Fibroblast of peridontal ligament (primary cell): Measurements from ENCODE around the gene CDH4.
"Not testable (repeated sequence)": the region's sequence is repeated elsewhere in the genome, so short reads cannot be mapped to it uniquely, and the experiment has no call there.

Experiments
- DNase-seq: peaks from one replicate; pipeline ENCODE4 v3.0.0-alpha.2; 2010; ENCODE audit errors: extremely low read depth

CDH4 gene

GRCh38 chr20:61253640-61254511 lies 1.8 kb downstream of the CDH4 start:
- DNase-seq: no peak

DNA sequence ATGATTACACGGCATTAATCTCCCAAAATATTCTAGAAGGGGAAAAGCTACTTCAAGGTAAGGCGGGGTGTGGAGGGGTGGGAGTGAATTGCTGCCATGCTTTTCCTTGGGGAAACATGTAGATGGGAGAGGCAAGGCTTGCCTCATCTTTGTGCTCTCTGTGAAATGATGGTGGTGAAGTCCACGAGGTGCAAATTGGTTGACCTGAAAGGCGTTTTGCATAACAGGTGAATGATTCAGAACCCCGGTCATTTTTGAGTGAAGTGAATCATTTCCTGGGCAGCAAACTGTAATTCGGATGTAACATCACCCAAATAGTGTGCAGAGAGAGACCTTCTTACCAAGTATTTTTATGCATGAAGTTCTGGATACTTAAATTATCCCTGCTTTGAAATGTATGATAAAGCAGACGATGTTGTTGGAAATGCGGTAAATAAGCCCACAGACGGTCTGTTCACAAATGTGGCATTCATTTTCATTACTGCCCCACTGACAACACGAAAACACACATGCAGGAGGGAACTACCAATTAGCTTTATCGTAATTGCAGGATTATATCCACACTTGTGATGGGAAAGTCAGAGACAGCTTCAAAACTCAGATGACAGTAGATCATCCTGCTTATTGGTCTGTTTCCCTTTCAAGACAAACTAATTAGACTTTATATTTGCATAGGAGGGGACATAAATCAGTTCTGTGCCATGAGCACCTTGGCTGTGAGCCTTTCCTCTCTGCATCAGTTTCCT lies 3.0 kb downstream of the CDH4 start:
- DNase-seq: no peak

DNA sequence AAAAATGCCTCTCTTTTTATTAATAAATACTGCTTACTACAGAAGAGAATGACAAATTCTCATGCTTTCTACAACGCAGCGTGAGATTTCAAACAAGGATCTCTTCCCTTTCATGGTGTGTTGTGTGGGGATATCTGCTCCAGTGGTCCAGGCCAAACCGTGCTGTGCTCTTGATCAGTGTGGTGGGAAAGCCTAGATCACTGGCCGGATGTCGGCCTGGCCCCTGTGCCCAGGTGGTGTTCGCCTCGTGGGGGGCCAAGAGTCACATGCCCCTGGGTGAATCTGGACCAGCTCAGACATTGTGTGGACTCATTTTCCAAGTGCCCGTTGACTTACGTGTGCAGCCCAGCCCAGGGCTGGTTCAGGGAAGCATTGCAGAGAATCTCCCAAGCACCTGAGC lies 4.3 kb downstream of the CDH4 start:
- DNase-seq: no peak

DNA sequence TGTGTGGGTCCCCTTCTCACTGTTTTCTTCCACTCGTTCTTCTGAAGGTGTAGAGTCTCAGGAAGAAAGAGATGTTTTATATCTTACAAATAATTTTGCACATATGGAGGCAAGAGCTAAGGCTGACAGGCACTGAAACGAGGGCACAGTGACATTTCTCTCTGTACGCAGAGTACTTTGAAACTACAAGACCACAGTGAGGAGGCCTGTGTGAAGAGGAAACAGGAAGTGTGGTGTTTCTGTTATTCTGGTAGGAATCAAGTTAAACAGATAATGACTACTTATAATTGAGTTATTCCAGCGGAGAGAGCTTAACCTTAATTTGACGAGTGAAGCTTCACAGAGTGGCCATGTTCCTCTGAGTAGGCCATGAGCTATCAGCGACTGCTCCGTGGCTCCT lies 4.8 kb downstream of the CDH4 start:
- DNase-seq: no peak

- DNase-seq: no peak
These were observed 5.5 kb downstream of the CDH4 start for GRCh38 chr20:61257611-61258010.

DNA sequence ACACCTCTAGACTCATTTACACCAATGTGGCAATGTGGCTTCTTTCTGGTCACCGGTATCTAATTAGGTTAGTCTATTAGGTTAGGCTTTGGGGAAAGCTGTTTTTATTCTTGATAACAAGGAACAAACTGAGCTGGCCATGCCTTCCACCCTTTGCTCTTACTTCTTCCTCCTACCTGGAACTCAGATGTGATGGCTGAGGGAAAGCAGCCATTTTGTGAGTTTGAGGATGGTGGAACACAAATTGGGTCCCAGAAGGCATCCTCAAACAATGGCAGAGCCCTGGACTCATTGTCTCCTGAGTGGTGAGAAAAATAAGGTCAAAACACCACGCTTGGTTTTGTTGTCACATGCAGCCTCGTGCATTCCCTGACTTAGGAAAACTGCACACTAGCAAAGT lies 7.7 kb downstream of the CDH4 start:
- DNase-seq: no peak

DNA sequence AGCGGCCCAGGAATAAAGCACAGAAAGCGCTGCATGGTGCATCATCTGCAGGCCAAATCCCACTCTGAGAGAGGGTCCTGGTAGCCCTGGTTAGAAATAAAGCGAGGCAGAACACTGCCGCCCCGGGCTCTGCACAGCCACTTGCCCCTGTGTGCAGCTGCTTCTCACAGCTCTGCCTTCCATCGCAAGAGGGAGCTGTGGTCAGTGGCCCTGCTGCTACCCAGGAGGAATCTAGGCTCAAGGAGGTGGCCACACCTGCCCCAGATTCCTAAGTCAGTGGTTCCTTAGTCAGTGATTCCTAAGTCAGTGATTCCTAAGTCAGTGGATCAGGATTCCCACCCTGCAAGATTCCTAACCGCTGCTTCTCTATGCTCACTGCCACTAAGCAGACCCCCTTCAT lies 8.8 kb downstream of the CDH4 start:
- no peak for DNase-seq

GRCh38 chr20:61262036-61262435 lies 10.0 kb downstream of the CDH4 start:
- no peak for DNase-seq

DNA sequence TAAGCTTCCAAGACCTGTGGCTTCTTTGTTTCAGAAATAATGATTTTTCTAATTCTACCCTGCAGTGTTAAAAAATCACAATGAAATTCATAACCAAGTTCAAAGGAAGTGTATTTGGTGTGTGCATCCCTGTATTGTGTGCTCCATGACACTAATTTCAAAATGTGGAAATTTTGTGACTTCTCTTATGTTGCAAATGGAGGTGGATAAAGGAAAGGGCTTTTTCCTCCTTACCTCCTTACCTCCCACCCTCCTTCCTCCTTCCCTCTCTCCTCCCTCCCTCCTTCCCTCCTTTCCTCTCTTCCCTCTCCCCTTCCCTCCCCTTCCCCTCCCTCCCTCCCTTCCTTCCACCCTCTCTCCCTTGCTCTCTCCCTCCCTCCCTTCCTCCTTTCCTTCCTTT lies 10.5 kb downstream of the CDH4 start:
- DNase-seq: no peak

GRCh38 chr20:61263084-61263695 lies 11.1 kb downstream of the CDH4 start:
- DNase-seq: peak; percentile 4

DNA sequence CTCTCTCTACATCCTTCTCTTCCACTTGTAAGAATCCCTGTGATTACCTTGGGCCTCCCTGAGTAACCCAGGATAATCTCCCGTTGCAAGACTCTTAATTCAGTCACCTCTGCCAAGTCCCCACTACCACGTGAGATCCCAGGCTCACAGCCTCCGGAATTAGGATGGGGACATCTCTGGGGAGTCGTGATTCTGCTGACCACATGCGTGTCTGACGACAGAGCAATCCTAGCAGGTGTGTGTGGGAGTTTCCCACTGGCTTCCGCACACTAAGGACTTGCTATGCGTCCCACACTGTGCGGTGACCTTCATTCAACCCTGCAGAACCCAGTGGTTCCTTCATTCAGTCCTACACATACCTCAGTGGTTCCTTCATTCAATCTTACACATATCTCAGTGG lies 11.9 kb downstream of the CDH4 start:
- DNase-seq: no peak

DNA sequence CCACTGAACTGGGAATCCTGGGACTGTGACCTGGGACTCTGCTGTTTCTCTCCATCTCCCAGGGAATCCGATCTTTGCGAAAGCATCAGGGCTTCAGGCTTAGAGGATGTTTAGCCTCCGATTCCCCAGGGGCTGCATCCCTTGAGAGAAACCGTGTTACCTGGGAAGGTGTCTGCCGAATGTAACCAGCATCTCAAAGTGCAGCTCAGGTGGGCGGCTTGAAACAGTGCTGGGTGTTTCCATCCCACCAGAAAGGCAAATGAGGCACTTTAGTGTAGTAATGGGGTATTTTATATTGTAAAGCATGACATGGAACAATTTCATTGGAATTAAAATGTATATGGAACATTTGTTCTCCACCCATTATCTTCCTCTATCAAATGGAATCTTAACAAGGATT lies 15.2 kb downstream of the CDH4 start:
- DNase-seq: no peak

DNA sequence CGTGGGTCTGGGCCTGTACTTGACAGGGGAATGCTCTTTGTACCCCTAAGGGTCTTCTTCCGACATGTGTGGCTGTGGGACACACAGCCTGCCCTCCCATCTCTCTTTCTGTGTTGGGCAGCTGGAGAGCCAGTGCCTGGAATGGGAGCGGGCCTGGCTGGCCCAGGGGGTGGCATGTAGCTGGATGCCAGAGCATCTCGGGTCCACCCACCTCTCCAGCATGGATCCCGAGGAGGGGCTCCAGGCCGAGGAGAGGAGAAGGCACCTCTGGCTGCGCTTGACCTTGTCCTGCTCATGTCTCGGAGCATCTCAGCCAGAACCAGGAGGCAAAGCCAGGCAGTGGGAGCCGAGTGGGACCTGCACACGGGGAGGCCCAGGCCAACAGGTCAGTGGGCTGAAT lies 16.0 kb downstream of the CDH4 start:
- no peak for DNase-seq

DNA sequence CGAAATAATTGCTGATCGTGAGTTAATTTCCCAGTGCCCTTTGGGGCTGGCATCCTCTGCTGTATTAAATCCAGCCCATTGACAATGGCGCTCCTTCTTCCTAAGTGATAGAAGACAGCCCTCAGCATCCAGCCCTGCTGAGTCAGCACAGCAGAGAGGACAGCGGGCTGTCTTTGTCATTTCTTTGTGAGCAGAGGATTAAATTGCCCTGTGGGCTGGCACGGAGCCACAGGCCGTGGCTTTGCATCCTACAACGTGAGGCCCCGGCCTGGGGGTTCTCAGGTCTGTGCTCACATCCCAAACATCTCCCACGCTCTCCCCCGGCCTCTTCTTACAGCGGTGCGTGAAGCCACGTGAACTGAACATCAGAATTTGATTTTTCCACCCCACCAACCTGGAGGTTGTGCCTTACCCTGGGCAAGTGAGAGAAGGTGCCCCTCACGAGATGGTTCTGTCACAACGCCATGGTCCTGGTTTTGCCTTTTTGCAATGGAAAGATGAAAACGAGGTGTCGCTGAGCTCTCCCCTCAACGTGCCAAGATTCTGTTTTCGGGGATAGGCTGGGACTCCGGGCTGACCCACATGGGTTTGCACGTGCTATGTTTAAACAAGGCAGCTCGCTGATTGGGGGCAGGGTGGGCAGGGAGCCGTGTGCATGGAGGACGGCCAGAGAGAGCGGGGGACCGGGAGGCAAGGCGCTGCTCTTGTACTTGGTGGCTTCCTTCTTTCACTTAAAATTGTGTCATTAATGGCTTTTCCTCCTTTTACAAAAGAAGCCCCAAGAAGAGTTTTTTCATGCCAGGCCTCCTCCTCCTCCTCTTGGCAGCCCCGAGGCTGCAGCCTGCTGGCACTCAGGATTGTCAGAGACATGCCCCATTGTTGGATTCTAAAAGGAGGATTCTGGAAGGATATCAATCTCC lies 19.5 kb downstream of the CDH4 start:
- DNase-seq: no peak

- not testable (repeated sequence) for DNase-seq
These were observed 21.0 kb downstream of the CDH4 start for GRCh38 chr20:61273024-61273423.

DNA sequence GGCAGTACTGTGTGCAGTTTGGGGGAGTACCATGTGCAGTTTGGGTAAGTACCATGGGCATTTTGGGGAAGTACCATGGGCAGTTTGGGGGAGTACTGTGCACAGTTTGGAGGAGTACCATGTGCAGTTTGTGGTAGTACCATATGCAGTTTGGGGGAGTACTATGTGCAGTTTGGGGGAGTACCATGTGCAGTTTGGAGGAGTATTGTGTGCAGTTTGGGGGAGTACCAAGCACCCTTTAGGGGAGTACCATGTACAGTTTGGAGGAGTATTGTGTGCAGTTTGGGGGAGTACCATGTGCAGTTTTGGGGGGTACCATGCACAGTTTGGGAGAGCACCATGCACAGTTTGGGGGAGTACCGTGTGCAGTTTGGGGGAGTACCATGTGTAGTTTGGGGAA lies 21.6 kb downstream of the CDH4 start:
- DNase-seq: not testable (repeated sequence)

DNA sequence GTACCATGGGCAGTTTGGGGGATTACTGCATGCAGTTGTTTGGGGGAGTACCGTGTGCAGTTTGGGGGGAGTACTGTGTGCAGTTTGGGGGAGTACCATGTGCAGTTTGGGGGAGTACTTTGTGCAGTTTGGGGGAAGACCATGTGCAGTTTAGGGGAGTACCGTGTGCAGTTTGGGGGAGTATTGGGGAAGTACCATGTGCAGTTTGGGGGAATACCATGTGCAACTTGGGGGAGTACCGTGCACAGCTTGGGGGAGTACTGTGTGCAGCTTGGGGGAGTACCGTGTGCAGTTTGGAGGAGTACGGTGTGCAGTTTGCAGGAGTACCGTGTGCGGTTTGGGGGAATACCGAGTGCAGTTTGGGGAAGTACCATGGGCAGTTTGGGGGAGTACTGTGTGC lies 22.3 kb downstream of the CDH4 start:
- no peak for DNase-seq

GRCh38 chr20:61278296-61278695 lies 26.2 kb downstream of the CDH4 start:
- DNase-seq: no peak

DNA sequence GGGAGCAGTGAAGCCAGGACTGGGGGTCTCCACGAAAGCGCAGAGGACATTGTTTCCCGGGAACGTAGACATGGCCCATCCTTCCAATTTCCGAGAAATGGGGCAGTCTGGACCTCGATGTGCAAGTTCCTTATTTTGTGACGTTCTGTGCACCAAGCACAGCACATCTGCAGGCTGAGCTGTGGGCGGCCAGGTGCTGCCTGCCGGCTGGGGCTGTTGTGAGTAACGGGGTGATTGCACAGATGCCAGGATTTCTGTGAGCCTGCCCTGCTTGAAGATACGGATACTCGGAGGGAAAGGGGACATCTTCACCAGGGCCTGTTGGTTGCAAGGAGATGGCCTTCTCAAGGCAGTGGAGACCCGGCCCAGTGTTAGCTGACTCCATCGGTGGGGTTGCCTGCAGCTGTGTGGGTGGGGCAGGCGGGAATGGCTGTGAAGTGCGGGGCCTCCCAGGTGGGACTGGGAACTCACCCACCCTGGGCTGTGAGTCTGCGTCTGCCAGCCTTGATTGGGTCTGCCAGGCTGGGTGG lies 27.6 kb downstream of the CDH4 start:
- DNase-seq: no peak

DNA sequence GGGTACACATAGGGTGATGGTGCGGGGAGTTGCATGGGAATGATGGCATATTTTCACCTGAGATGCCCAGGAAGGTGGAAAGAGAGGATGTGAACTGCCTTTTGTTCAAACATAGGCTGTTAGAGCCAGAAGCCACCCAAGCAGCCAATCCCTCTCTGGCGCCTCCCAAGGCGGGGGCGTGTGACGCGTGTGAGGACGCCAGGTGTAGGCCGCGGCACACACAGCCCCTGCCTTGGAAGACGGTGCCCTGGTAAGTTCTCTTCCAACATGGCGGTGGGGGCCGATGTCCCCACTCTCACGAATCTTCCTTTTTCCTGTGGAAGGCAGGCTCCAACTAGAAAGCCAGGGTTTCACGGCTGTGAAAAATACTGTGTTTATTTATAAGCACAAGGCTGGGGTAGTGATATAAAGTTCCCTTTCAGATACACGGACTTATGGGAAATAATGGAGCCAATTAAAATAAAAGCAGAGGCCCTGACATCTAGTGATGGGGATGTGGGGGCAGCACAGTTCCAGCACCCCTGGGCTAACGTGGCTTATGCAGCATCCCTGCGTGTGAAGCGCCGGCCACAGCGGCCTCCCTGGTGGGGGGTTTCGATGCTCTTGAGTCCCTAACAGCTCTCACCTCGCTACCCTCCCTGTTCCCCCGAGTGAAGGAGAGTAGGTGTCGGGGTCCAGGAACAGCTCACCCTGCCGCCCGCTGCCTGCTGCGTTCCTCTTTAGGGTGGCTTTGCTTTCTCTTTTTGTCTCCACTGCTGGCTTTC lies 28.3 kb downstream of the CDH4 start:
- DNase-seq: no peak
